ENCODE results near the gene CACNB2. TPM values are rescaled to one million over a fixed set of nuclear protein-coding genes. Genes with fewer than 3 reads are reported as not detected.

The CACNB2 gene
- total RNA-seq, 1 experiment from 2014 or later, result not detected

- Histone ChIP-seq H3K36me3 (ENCODE audit: control insufficient read depth, insufficient read depth, low read length) (no peaks in the 10 kb centered on the region), H3K27me3 (ENCODE audit: control insufficient read depth, insufficient read depth, low read length) (no peaks in the 10 kb centered on the region), H3K4me1 (ENCODE audit: control insufficient read depth, insufficient read depth, low read length) (no peaks in the 10 kb centered on the region), H3K4me3 (ENCODE audit: low read depth in 2 of 2, low read length in 2 of 2) (no peak overlapping the region), H3K9me3 (ENCODE audit: control insufficient read depth, insufficient read depth, low read depth, low read length) (no peaks in the 10 kb centered on the region), H3K27ac (ENCODE audit: low read length) (no peak overlapping the region)
- BruUV-seq (replicated peaks), result no TSS peak
- in situ Hi-C loops (cut with HindIII; ENCODE audit: low pct_unique_long_range_greater_than_20kb, low sequenced_read_pairs) (no loop called here), intact Hi-C loops (cut with micrococcal nuclease; ENCODE audit: unreplicated experiment) (no loop called here)
- DNase-seq (ENCODE audit: low read depth, low spot score), result no peak
- TF ChIP-seq REST (IDR thresholded peaks at IDR 0.05; ENCODE audit: insufficient read depth in 1 of 2, low read depth in 2 of 2, low read length in 1 of 2), result no peak
- no peak for TF ChIP-seq SIN3A (IDR thresholded peaks at IDR 0.05; ENCODE audit: borderline replicate concordance, insufficient read depth, low read depth, low read length)
- TF ChIP-seq POLR2AphosphoS5 (IDR thresholded peaks at IDR 0.05; ENCODE audit: low read depth, low read length), result no peak
- no peak for TF ChIP-seq CTCF (IDR thresholded peaks at IDR 0.05)
- TF ChIP-seq TCF7L2 (IDR thresholded peaks at IDR 0.05; ENCODE audit: low read depth, low read length), result no peak
- ATAC-seq, result no peak
- POLR2A ChIA-PET, result no interaction called here
- CTCF ChIA-PET, result no interaction called here
Measured at GRCh38 chr10:18308600-18308999, 168.4 kb downstream of the CACNB2 start.

GRCh38 chr10:18310761-18311160 is 170.5 kb downstream of the CACNB2 start:
- H3K4me3 ChIP-seq (ENCODE audit: low read depth in 2 of 2, low read length in 2 of 2), result no peak overlapping the region
- H3K36me3 ChIP-seq (ENCODE audit: control insufficient read depth, insufficient read depth, low read length), result no peaks in the 10 kb centered on the region
- no peaks in the 10 kb centered on the region for H3K27me3 ChIP-seq (ENCODE audit: control insufficient read depth, insufficient read depth, low read length)
- H3K9me3 ChIP-seq (ENCODE audit: control insufficient read depth, insufficient read depth, low read depth, low read length), result no peaks in the 10 kb centered on the region
- no peak overlapping the region for H3K27ac ChIP-seq (ENCODE audit: low read length)
- intact Hi-C loops (cut with micrococcal nuclease; ENCODE audit: unreplicated experiment) (no loop called here), in situ Hi-C loops (cut with HindIII; ENCODE audit: low pct_unique_long_range_greater_than_20kb, low sequenced_read_pairs) (no loop called here)
- ATAC-seq (no peak), DNase-seq (ENCODE audit: low read depth, low spot score) (no peak)
- CTCF ChIA-PET, result no interaction called here
- no TSS peak for BruUV-seq (replicated peaks)
- TF ChIP-seq REST (IDR thresholded peaks at IDR 0.05; ENCODE audit: insufficient read depth in 1 of 2, low read depth in 2 of 2, low read length in 1 of 2), result no peak
- POLR2A ChIA-PET, result no interaction called here
- H3K4me1 ChIP-seq (ENCODE audit: control insufficient read depth, insufficient read depth, low read length), result no peaks in the 10 kb centered on the region

Measured in Panc1 (cell line).